Ishikawa (cell line): ENCODE results near the gene ADAMTS16.

ENCODE experiments used
- CEBPB ChIP-seq: IDR thresholded peaks from 2 replicates; pipeline ENCODE4 v1.6.1; 2012
- EGR1 ChIP-seq: IDR thresholded peaks from 2 replicates; pipeline ENCODE4 v1.6.1; 2012
- EP300 ChIP-seq: IDR thresholded peaks from 2 replicates; pipeline ENCODE4 v1.6.1; 2012; ENCODE audit warnings: borderline replicate concordance
- MAX ChIP-seq: IDR thresholded peaks from 2 replicates; pipeline ENCODE4 v1.6.1; 2012
- TF ChIP-seq, protein P1 (sequence below): IDR thresholded peaks from 2 replicates; pipeline ENCODE4 v1.6.1; 2012; ENCODE audit warnings: low read depth, mild to moderate bottlenecking

DNA sequence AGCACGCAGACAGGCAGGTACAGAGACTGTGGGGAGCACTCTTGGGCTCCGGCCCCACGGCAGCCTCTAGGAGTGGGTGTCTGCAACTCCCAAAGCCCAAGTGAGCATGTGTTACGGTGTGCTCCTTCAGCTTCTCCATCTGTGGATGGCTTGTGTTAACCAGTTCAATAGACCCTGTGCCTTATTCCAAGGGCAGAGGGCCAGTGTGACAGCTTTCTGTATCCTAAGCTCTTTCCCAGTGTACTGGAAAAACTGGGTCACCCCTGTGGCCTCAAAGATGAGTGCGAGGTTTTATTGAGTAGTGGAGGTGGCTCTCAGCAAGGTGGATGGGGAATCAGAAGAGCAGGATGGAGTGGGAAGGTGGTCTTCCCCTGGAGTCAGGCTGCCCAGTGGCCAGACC is 78.3 kb downstream of the ADAMTS16 start:
- TF ChIP-seq, protein P1, sequence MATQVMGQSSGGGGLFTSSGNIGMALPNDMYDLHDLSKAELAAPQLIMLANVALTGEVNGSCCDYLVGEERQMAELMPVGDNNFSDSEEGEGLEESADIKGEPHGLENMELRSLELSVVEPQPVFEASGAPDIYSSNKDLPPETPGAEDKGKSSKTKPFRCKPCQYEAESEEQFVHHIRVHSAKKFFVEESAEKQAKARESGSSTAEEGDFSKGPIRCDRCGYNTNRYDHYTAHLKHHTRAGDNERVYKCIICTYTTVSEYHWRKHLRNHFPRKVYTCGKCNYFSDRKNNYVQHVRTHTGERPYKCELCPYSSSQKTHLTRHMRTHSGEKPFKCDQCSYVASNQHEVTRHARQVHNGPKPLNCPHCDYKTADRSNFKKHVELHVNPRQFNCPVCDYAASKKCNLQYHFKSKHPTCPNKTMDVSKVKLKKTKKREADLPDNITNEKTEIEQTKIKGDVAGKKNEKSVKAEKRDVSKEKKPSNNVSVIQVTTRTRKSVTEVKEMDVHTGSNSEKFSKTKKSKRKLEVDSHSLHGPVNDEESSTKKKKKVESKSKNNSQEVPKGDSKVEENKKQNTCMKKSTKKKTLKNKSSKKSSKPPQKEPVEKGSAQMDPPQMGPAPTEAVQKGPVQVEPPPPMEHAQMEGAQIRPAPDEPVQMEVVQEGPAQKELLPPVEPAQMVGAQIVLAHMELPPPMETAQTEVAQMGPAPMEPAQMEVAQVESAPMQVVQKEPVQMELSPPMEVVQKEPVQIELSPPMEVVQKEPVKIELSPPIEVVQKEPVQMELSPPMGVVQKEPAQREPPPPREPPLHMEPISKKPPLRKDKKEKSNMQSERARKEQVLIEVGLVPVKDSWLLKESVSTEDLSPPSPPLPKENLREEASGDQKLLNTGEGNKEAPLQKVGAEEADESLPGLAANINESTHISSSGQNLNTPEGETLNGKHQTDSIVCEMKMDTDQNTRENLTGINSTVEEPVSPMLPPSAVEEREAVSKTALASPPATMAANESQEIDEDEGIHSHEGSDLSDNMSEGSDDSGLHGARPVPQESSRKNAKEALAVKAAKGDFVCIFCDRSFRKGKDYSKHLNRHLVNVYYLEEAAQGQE, result no peak
- TF ChIP-seq EP300 (no peak), CEBPB (no peak), EGR1 (no peak), MAX (no peak)
